ENCODE results near the gene MCOLN2.
A peak's percentile ranks its signal among the peaks of the same experiment; 100 is the strongest.

DNA sequence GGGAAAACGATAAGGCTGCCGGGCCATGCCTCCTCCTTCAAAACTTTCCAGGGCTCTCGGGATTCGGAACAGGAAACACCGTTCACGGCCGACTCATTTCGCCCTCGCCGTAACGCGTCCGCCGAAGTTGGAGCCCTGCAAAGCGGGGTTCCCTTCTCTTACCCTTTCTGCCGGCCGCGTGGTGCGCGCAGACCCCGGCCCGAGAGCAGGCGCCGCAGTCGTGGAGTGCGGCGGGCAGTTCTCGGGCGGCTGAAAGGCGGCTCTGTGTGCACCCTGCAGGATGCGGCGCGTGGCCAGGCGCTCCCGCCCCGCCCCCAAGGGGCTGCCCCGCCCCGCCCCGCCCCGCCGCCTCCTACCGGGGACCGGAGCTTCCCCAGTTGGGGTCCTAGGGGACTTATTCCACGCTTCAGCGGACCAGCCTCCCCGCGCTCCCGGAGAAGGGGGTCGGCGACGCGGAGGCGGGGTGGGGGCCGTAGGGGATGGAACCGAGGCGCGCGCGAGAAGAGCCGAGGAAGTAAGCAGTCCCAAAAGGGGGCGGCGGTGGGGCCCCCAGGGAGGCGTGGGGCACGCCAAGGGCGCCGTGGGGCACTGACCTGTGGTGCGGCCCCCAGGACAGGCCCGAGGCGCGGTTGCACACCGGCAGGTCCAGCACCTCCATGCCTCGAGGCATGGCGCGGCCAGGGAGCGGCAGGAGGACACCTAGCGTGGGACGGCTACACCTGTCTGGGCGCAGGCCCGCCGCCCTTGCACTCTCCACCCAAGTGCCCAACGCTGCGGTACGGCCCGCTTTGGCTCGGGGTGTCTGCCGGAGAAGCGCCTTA lies at the start of gene MCOLN2:
- peak in 1 of 3 donors; percentile 22 for TF ChIP-seq POLR2A (IDR thresholded peaks at IDR 0.05)
- TF ChIP-seq, protein P1, sequence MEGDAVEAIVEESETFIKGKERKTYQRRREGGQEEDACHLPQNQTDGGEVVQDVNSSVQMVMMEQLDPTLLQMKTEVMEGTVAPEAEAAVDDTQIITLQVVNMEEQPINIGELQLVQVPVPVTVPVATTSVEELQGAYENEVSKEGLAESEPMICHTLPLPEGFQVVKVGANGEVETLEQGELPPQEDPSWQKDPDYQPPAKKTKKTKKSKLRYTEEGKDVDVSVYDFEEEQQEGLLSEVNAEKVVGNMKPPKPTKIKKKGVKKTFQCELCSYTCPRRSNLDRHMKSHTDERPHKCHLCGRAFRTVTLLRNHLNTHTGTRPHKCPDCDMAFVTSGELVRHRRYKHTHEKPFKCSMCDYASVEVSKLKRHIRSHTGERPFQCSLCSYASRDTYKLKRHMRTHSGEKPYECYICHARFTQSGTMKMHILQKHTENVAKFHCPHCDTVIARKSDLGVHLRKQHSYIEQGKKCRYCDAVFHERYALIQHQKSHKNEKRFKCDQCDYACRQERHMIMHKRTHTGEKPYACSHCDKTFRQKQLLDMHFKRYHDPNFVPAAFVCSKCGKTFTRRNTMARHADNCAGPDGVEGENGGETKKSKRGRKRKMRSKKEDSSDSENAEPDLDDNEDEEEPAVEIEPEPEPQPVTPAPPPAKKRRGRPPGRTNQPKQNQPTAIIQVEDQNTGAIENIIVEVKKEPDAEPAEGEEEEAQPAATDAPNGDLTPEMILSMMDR (IDR thresholded peaks at IDR 0.05): no peak

Measured in body of pancreas (tissue), 4 donors.